Testis (tissue), 2 donors: ENCODE data around the gene SC5D.

Experiments
- CTCF ChIP-seq, 3 experiments: fragments of 450-650 bp in 2 of 3; fragments of 200-600 bp in 1 of 3; sonication (generic) in 1 of 3; IDR thresholded peaks; one replicate each; pipeline ENCODE4 v1.5.1; 2016 to 2019; ENCODE audit warnings: antibody characterized with exemption in 3 of 3, mild to moderate bottlenecking in 2 of 3, moderate library complexity in 1 of 3
- POLR2A ChIP-seq: fragments of 450-650 bp; IDR thresholded peaks from one replicate; pipeline ENCODE4 v1.6.1; 2017; ENCODE audit warnings: antibody characterized with exemption, mild to moderate bottlenecking, moderate library complexity

- TF ChIP-seq CTCF (IDR thresholded peaks at IDR 0.05) (no peak), POLR2A (no peak)
Measured at GRCh38 chr11:121310908-121311307, 18.3 kb downstream of the SC5D start.
